Transverse colon (tissue), 4 donors: ENCODE measurements around the gene RSU1. TPM values are rescaled to one million over a fixed set of nuclear protein-coding genes. Genes with fewer than 3 reads are reported as not detected.

Experiments used
- DNase-seq: peaks from one replicate; pipeline ENCODE4 v3.0.0-alpha.2; 2019
- H3K27ac ChIP-seq, 4 donors: fragments of 200-600 bp; sonication (generic); 2 replicates each; pipeline ENCODE4 v1.5.1; 2016 to 2018; ENCODE audit warnings: inconsistent platforms in 4 of 4
- H3K27me3 ChIP-seq: fragments of 200-600 bp; sonication (generic); 2 replicates; pipeline ENCODE4 v1.5.1; 2017; ENCODE audit warnings: inconsistent platforms
- H3K36me3 ChIP-seq, 4 donors: fragments of 200-600 bp; sonication (generic); 2 replicates each; pipeline ENCODE4 v1.5.1; 2017 to 2019; ENCODE audit warnings: inconsistent platforms in 4 of 4
- H3K4me1 ChIP-seq, 4 donors: fragments of 200-600 bp; sonication (generic); 2 replicates each; pipeline ENCODE4 v1.5.1; 2017 to 2020; ENCODE audit warnings: inconsistent platforms in 4 of 4
- H3K4me3 ChIP-seq, 4 donors: fragments of 200-600 bp; sonication (generic); 1 replicate in 1 of 4; 2 replicates in 3 of 4; pipeline versions ENCODE4 v1.5.1 to v1.6.1; 2017 to 2019; ENCODE audit warnings: inconsistent platforms in 4 of 4
- H3K9me3 ChIP-seq, 2 donors: fragments of 200-600 bp; sonication (generic); 2 replicates each; pipeline ENCODE4 v1.5.1; 2017 to 2019; ENCODE audit warnings: inconsistent platforms in 2 of 2
- CTCF ChIP-seq, 5 experiments: fragments of 200-600 bp in 3 of 5; fragments of 450-650 bp in 2 of 5; sonication (generic) in 3 of 5; IDR thresholded peaks; 1 replicate in 2 of 5; 2 replicates in 3 of 5; pipeline ENCODE4 v1.5.1; 2016 to 2017; ENCODE audit warnings: antibody characterized with exemption in 5 of 5, inconsistent platforms in 3 of 5, mild to moderate bottlenecking in 2 of 5, moderate library complexity in 1 of 5
- EP300 ChIP-seq: sonication (generic); formaldehyde crosslinking; IDR thresholded peaks from one replicate; pipeline ENCODE4 v1.6.1; 2017; ENCODE audit warnings: antibody characterized with exemption, low read depth
- POLR2A ChIP-seq: fragments of 450-650 bp; IDR thresholded peaks from one replicate; pipeline ENCODE4 v1.6.1; 2016; ENCODE audit warnings: antibody characterized with exemption, mild to moderate bottlenecking, moderate library complexity
- POLR2AphosphoS5 ChIP-seq, 3 donors: sonication (generic); formaldehyde crosslinking; IDR thresholded peaks; one replicate each; pipeline ENCODE4 v1.6.1; 2016; ENCODE audit warnings: antibody characterized with exemption in 3 of 3
- WGBS, 2 donors: methylation state at CpG; one replicate each; pipeline ENCODE4 v1.1.5; 2018; ENCODE audit warnings: low coverage in 1 of 2; 5-methylcytosine and 5-hydroxymethylcytosine counted together
- in situ Hi-C, 4 donors: fragments of 200-750 bp; cut with MboI; loops; one replicate each; pipeline versions ENCODE4 v1.15.0 to v1.15.1; 2017; ENCODE audit warnings: low sequenced_read_pairs in 3 of 4, low pct_ligation_motif_present in 1 of 4, low pct_unique_long_range_greater_than_20kb in 1 of 4
- intact Hi-C: fragments of 100-400 bp; cut with DNase I; formaldehyde crosslinking; loops from one replicate; pipeline ENCODE4 v1.15.1; 2023; ENCODE audit warnings: low total_unique reads
- total RNA-seq, 4 donors: library from RNA; depleted of rRNA; stranded (reverse); fragments of >200 nt; gene quantifications; one replicate each; pipeline ENCODE4 v1.1.0, GENCODE V29; 2016

RSU1 gene
- total RNA-seq, 4 donors from 2014 or later, result 25.9 to 132 (median 67.0) TPM

- Histone ChIP-seq H3K36me3 (no peaks in the 10 kb centered on the region), H3K9me3 (no peaks in the 10 kb centered on the region), H3K4me1 (no peaks in the 10 kb centered on the region), H3K27me3 (no peaks in the 10 kb centered on the region), H3K4me3 (no peak overlapping the region), H3K27ac (no peak overlapping the region)
- in situ Hi-C loops, result no loop called here
- TF ChIP-seq EP300 (no peak), POLR2A (no peak), CTCF (IDR thresholded peaks at IDR 0.05) (no peak), POLR2AphosphoS5 (IDR thresholded peaks at IDR 0.05) (no peak)
- no peak for DNase-seq
- intact Hi-C loops, result no loop called here
- 90% methylated on average over 6 of the region's 6 CpGs; no CpG with 5 or more reads in 1 of the 2 donors for WGBS, 2 donors
Measured at GRCh38 chr10:16673443-16673842, 143.8 kb downstream of the RSU1 start.

GRCh38 chr10:16663444-16663843 lies 153.8 kb downstream of the RSU1 start:
- no peak for DNase-seq
- 96 to 100% methylated on average over 2 to 7 of the region's 7 CpGs for WGBS, 2 donors
- no peaks in the 10 kb centered on the region for H3K9me3 ChIP-seq

GRCh38 chr10:16662923-16663322 lies 154.3 kb downstream of the RSU1 start:
- Histone ChIP-seq H3K4me3 (no peak overlapping the region), H3K36me3 (no peaks in the 10 kb centered on the region), H3K27me3 (no peaks in the 10 kb centered on the region), H3K27ac (no peak overlapping the region), H3K9me3 (no peaks in the 10 kb centered on the region), H3K4me1 (no peaks in the 10 kb centered on the region)
- WGBS, 2 donors, result 85 to 88% methylated on average over 6 to 7 of the region's 7 CpGs
- in situ Hi-C loops, result no loop called here
- no peak for DNase-seq
- intact Hi-C loops, result no loop called here
- TF ChIP-seq POLR2AphosphoS5 (IDR thresholded peaks at IDR 0.05) (no peak), POLR2A (no peak), CTCF (IDR thresholded peaks at IDR 0.05) (no peak), EP300 (no peak)

More at GRCh38 chr10:16663444-16663843, 153.8 kb downstream of the RSU1 start:
- Histone ChIP-seq H3K4me1 (no peaks in the 10 kb centered on the region), H3K4me3 (no peak overlapping the region), H3K27ac (no peak overlapping the region), H3K36me3 (no peaks in the 10 kb centered on the region), H3K27me3 (no peaks in the 10 kb centered on the region)
- intact Hi-C loops (no loop called here), in situ Hi-C loops (no loop called here)
- TF ChIP-seq CTCF (IDR thresholded peaks at IDR 0.05) (no peak), POLR2AphosphoS5 (IDR thresholded peaks at IDR 0.05) (no peak), EP300 (no peak), POLR2A (no peak)

- WGBS, 2 donors, result 75 to 82% methylated on average over 3 of the region's 3 CpGs
- H3K27me3 ChIP-seq, result no peaks in the 10 kb centered on the region
- no peaks in the 10 kb centered on the region for H3K36me3 ChIP-seq
- H3K9me3 ChIP-seq, result no peaks in the 10 kb centered on the region
- H3K4me1 ChIP-seq, result no peaks in the 10 kb centered on the region
- DNase-seq, result no peak
- H3K27ac ChIP-seq, result no peak overlapping the region
- TF ChIP-seq EP300, result no peak
- TF ChIP-seq CTCF (IDR thresholded peaks at IDR 0.05), result no peak
- TF ChIP-seq POLR2A, result no peak
- TF ChIP-seq POLR2AphosphoS5 (IDR thresholded peaks at IDR 0.05), result no peak
- intact Hi-C loops (no loop called here), in situ Hi-C loops (no loop called here)
- no peak overlapping the region for H3K4me3 ChIP-seq
Measured at GRCh38 chr10:16656895-16657294, 160.3 kb downstream of the RSU1 start.
